Measurements from ENCODE around the gene HOXD10. TPM values are rescaled to one million over a fixed set of nuclear protein-coding genes. Genes with fewer than 3 reads are reported as not detected.

Gene HOXD10
- total and polyA plus RNA-seq, 9 of the 15 experiments (the other 6 are each of a cell fraction or from before 2014, with no cell fraction given), result not detected

GRCh38 chr2:176138923-176139660 is 22.5 kb downstream of the HOXD10 start:
- ChIA-PET POLR2A (interaction anchor here (0.5 to 1.9 kb wide), 2 partner anchors 39 to 316 kb away, joined by 3 to 7 read pairs; no protein-coding TSS in a partner anchor), CTCF (ENCODE audit: low intra/inter-chr PET ratio) (interaction anchor here (0.7 to 2.6 kb wide), 3 partner anchors 316 to 500 kb away, joined by 7 to 25 read pairs (median 24); no protein-coding TSS in a partner anchor)
- WGBS (ENCODE audit: insufficient coverage, low coverage, missing lambda C conversion rate), result 17% methylated on average over 28 of the region's 28 CpGs
- no peak for ATAC-seq
- H4K20me1 ChIP-seq (replicated peaks; ENCODE audit: control insufficient read depth, insufficient read depth, low read length), result no peaks in the 10 kb centered on the region
- in situ Hi-C loops (cut with MboI) (loop anchor here (25.0 kb wide), 2 partner anchors 673 to 1623 kb away; no protein-coding TSS in a partner anchor), intact Hi-C loops (cut with micrococcal nuclease) (no loop called here)
- no peaks in the 10 kb centered on the region for H3K9me1 ChIP-seq (ENCODE audit: control insufficient read depth, insufficient read depth, low read length)
- H3K4me1 ChIP-seq (replicated peaks in 1 of 2; ENCODE audit: control insufficient read depth in 2 of 2, insufficient read depth in 2 of 2, low read length in 2 of 2), result peaks cover 0 to 15% of the 10 kb centered on the region in 2 experiments; a peak in 2 of 5 replicates
- FAIRE-seq, result no peak
- H3K4me3 ChIP-seq, result no peak overlapping the region
- no peak for DNase-seq (ENCODE audit: extremely low read depth in 1 of 4, low spot score in 3 of 4)
- H2AFZ ChIP-seq (ENCODE audit: low read depth, low read length), result no peak overlapping the region
- no peaks in the 10 kb centered on the region for H3K36me3 ChIP-seq (ENCODE audit: control insufficient read depth, insufficient read depth, low read length)
- no peak overlapping the region for H3K9ac ChIP-seq (ENCODE audit: insufficient read depth in 1 of 2, low read depth in 2 of 2, low read length in 2 of 2)
- H3K27ac ChIP-seq (ENCODE audit: extremely low read depth, low read depth, low read length), result no peak overlapping the region
- H3K27me3 ChIP-seq (ENCODE audit: control insufficient read depth in 2 of 2, insufficient read depth in 2 of 2, low read length in 2 of 2), result peaks cover 27 to 50% of the 10 kb centered on the region in 2 experiments; a peak in 4 of 5 replicates
- no peaks in the 10 kb centered on the region; the same call in 1 of the 2 replicates for H3K9me3 ChIP-seq (replicated peaks; ENCODE audit: control insufficient read depth, insufficient read depth, low read depth, low read length)
- H3K4me2 ChIP-seq (ENCODE audit: insufficient read depth, low read length), result no peak overlapping the region
- no peak for TF ChIP-seq PURB (CRISPR knock-in tag; IDR thresholded peaks at IDR 0.05; ENCODE audit: low read depth)
- no peak for TF ChIP-seq XRCC3 (IDR thresholded peaks at IDR 0.05)
- TF ChIP-seq ERF (CRISPR knock-in tag; IDR thresholded peaks at IDR 0.05), result no peak
- TF ChIP-seq RBM14 (IDR thresholded peaks at IDR 0.05; ENCODE audit: borderline replicate concordance, insufficient read depth, low read depth, low read length), result no peak
- TF ChIP-seq CEBPB (tag; IDR thresholded peaks at IDR 0.05), result no peak
- TF ChIP-seq ZNF395 (CRISPR knock-in tag; IDR thresholded peaks at IDR 0.05), result no peak
- TF ChIP-seq, protein P1, sequence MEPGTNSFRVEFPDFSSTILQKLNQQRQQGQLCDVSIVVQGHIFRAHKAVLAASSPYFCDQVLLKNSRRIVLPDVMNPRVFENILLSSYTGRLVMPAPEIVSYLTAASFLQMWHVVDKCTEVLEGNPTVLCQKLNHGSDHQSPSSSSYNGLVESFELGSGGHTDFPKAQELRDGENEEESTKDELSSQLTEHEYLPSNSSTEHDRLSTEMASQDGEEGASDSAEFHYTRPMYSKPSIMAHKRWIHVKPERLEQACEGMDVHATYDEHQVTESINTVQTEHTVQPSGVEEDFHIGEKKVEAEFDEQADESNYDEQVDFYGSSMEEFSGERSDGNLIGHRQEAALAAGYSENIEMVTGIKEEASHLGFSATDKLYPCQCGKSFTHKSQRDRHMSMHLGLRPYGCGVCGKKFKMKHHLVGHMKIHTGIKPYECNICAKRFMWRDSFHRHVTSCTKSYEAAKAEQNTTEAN (CRISPR knock-in tag; IDR thresholded peaks at IDR 0.05), result no peak
- no peak for TF ChIP-seq CREB5 (CRISPR knock-in tag; IDR thresholded peaks at IDR 0.05)
- TF ChIP-seq PCBP1 (IDR thresholded peaks at IDR 0.05; ENCODE audit: low read depth, low read length, poor library complexity, severe bottlenecking), result no peak
- TF ChIP-seq ZNF586 (CRISPR knock-in tag; conservative IDR thresholded peaks at IDR 0.05), result no peak
- TF ChIP-seq ZNF354B (CRISPR knock-in tag; IDR thresholded peaks at IDR 0.05), result no peak
- TF ChIP-seq RBM22 (IDR thresholded peaks at IDR 0.05; ENCODE audit: low read depth, low read length, poor library complexity, severe bottlenecking), result no peak
- TF ChIP-seq JUNB (CRISPR knock-in tag; conservative IDR thresholded peaks at IDR 0.05), result no peak
- no peak for TF ChIP-seq ZNF146 (CRISPR knock-in tag; IDR thresholded peaks at IDR 0.05; ENCODE audit: unreplicated experiment)
- TF ChIP-seq, protein P2, sequence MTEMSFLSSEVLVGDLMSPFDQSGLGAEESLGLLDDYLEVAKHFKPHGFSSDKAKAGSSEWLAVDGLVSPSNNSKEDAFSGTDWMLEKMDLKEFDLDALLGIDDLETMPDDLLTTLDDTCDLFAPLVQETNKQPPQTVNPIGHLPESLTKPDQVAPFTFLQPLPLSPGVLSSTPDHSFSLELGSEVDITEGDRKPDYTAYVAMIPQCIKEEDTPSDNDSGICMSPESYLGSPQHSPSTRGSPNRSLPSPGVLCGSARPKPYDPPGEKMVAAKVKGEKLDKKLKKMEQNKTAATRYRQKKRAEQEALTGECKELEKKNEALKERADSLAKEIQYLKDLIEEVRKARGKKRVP (CRISPR knock-in tag; IDR thresholded peaks at IDR 0.05), result no peak
- no peaks in the 10 kb centered on the region for H3K79me2 ChIP-seq (ENCODE audit: control insufficient read depth, insufficient read depth, low read length)
- no TSS peak for BruUV-seq (replicated peaks)
